Tibial nerve (tissue), 4 donors: ENCODE data around the gene TTLL8.

Source experiments
- CTCF ChIP-seq, 5 experiments: fragments of 200-600 bp in 3 of 5; fragments of 450-650 bp in 2 of 5; sonication (generic) in 3 of 5; IDR thresholded peaks; one replicate each; pipeline ENCODE4 v1.5.1; 2016 to 2019; ENCODE audit warnings: antibody characterized with exemption in 5 of 5, mild to moderate bottlenecking in 3 of 5, moderate library complexity in 2 of 5
- EP300 ChIP-seq, 2 donors: sonication (generic); formaldehyde crosslinking; IDR thresholded peaks; one replicate each; pipeline ENCODE4 v1.6.1; 2017; ENCODE audit warnings: antibody characterized with exemption in 2 of 2, mild to moderate bottlenecking in 1 of 2
- POLR2A ChIP-seq, 2 donors: fragments of 450-650 bp; IDR thresholded peaks; one replicate each; pipeline ENCODE4 v1.6.1; 2017; ENCODE audit warnings: antibody characterized with exemption in 2 of 2, mild to moderate bottlenecking in 2 of 2, moderate library complexity in 2 of 2

- no peak for TF ChIP-seq CTCF (IDR thresholded peaks at IDR 0.05)
- no peak for TF ChIP-seq POLR2A (IDR thresholded peaks at IDR 0.05)
- no peak for TF ChIP-seq EP300 (IDR thresholded peaks at IDR 0.05)
Observed at GRCh38 chr22:50102946-50103345, 44.8 kb upstream of the TTLL8 start.
